RWPE1 (cell line): ENCODE data around the gene IFNA13.
"Not testable (repeated sequence)": the region's sequence is repeated elsewhere in the genome, so short reads cannot be mapped to it uniquely, and the experiment has no call there.

Experiments
- CTCF ChIA-PET: fragments of 350-600 bp; sonication (Branson Sonifier 250); formaldehyde crosslinking; extraction: SDS; loops from one replicate; lab custom pipeline; 2021; lab: Yijun Ruan, JAX
- POLR2A ChIA-PET: fragments of 400-600 bp; formaldehyde crosslinking; extraction: SDS; loops from one replicate; lab custom pipeline; 2020; ENCODE audit warnings: antibody characterized with exemption; ENCODE audit not compliant: low non-redundant PET; lab: Yijun Ruan, JAX
- DNase-seq: peaks from one replicate; pipeline ENCODE4 v3.0.0; 2012; ENCODE audit warnings: low spot score
- H3K27ac ChIP-seq: fragments of 450-650 bp; 2 replicates; pipeline ENCODE4 v1.5.1; 2017
- TF ChIP-seq, protein P1 (sequence below): fragments of 450-650 bp; conservative IDR thresholded peaks from 2 replicates; pipeline ENCODE4 v1.5.1; 2017; ENCODE audit warnings: low read depth, mild to moderate bottlenecking

IFNA13 gene

DNA sequence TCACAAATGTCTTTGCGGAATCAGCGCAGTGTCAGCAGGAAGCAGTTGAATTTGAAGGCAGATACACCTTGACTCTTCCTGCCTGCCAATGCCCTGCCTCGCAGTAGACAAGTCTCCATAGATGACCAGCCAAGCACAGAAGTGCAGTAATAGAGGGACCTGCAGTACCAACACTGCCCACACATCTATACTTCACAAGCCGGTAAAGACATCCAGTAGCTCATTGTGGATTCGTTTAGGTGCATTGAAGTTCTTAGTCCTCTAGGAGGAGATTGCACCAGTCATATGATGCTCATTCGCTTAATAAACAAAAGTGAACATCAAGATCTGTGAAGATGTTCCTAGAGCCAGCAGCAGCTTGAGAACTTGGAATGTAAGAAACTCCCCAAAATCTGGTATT lies 24.4 kb upstream of the IFNA13 start:
- TF ChIP-seq, protein P1, sequence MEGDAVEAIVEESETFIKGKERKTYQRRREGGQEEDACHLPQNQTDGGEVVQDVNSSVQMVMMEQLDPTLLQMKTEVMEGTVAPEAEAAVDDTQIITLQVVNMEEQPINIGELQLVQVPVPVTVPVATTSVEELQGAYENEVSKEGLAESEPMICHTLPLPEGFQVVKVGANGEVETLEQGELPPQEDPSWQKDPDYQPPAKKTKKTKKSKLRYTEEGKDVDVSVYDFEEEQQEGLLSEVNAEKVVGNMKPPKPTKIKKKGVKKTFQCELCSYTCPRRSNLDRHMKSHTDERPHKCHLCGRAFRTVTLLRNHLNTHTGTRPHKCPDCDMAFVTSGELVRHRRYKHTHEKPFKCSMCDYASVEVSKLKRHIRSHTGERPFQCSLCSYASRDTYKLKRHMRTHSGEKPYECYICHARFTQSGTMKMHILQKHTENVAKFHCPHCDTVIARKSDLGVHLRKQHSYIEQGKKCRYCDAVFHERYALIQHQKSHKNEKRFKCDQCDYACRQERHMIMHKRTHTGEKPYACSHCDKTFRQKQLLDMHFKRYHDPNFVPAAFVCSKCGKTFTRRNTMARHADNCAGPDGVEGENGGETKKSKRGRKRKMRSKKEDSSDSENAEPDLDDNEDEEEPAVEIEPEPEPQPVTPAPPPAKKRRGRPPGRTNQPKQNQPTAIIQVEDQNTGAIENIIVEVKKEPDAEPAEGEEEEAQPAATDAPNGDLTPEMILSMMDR: no peak
- ChIA-PET CTCF (interaction anchor here (0.6 kb wide), 1 partner anchor 13 kb away, joined by 4 read pairs; no protein-coding TSS in a partner anchor), POLR2A (no interaction called here)
- no peak overlapping the region for H3K27ac ChIP-seq
- no peak for DNase-seq

DNA sequence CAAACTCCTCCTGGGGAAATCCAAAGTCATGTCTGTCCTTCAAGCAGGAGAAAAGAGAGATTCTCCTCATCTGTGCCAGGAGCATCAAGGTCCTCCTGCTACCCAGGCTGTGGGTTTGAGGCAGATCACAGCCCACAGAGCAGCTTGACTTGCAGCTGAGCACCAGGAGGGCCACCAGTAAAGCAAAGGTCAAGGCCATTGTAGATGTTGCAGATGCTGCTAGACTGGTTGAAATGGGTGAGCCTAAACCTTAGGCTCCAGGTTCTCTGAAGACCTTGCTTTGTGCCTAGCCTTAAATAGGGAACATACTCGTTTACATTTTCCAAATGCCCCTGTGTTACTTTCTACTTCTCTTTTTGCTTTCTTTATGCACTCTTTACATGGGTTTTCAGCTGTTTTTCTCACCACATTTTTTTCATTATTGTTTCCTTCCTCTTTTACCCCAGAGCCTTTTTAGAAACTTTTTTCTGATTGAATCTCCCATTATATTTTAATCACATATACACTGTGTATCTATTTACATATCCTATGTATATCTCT lies 17.3 kb upstream of the IFNA13 start, which contains the start of gene IFNA2:
Gene IFNA2 (minus strand): TSS at position 268 of the 540 bp plus-strand sequence. CDS start 69 bp downstream, at position 199.
- no peak for DNase-seq
- ChIA-PET POLR2A (no interaction called here), CTCF (interaction anchor here (1.5 kb wide), 1 partner anchor 11 kb away, joined by 4 read pairs; no protein-coding TSS in a partner anchor)
- H3K27ac ChIP-seq: no peak within 1 kb of the TSS
- TF ChIP-seq, protein P1: no peak

DNA sequence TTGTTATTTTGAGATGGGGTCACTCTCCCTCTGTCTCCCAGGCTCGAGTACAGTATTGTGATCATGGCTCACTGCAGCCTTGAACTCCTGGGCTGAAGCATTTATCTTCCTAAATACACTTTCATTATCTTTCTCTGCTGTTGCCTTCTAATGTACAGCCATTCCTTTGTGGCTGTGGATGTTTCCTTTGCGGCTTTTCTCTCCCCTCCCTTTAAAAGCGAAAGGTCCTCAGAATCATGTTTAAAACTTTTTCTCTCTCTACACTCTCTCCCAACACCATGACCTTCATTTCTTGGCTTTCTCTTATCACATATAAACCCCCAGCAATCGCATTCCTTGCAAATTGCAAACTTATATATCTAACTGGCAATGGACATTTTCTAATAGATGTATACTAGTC lies 15.8 kb upstream of the IFNA13 start:
- POLR2A ChIA-PET: no interaction called here
- no peak for DNase-seq
- CTCF ChIA-PET: no interaction called here
- TF ChIP-seq, protein P1: no peak
- no peak overlapping the region for H3K27ac ChIP-seq

DNA sequence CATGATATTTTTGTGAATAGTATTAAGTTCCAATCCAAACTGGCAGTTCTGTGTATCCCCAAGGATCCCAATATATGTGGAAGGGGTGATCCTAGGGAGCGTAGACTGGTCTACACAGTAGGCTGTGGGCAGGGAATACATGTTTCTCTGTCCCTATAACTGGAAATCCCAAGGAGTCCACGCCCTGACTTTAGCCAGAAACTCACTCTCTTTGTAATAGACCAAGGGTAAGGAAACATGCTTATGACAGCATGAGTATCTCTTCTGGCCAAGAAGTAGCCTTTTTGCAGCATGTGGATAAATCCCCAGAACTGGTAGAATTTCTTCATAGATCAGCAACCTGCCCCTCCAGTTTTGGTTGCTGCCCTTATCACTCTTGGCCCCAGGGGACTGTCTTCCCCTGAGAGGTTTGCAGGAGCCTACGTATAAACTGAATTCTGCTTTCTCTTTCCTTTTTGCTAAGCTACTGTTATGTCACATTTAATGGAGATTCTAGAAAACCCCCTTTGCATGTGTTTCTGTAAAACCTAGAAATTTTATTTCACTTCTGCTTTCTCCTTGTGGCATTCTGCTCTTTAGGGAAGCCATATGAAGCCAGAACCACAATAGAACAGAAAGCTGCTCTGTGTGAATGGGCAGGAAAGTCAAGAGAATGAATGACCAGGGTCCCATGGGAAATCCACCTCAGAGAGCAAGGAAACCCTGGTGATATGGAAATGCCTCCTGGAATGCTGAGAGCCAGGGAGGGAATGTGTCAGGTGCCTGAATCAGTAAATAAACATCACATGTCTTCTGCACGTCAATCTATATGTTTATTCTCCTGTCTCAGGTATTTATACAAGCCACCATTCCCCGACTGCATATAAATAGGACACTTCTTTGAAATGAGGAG lies 13.8 kb upstream of the IFNA13 start:
- H3K27ac ChIP-seq: no peak overlapping the region
- no peak for DNase-seq
- ChIA-PET CTCF (no interaction called here), POLR2A (no interaction called here)
- TF ChIP-seq, protein P1: no peak

DNA sequence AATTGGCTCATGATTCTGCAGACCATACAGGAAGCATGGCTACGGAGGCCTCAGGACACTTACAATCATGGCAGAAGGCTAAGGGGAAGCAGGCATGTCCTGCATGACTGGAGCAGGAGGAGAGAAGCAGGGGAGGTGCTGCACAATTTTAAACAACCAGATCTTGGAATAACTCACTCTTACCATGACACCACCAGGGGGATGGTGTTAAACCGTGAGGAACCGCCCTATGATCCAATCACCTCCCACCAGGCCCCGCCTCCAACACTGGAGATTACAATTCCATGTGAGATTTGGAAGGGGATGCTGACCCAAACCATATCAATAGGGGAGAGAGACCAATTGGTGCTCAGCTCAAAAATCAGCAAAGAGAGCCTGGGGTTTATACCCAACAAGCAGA lies 3.6 kb upstream of the IFNA13 start:
- DNase-seq, H3K27ac ChIP-seq, CTCF ChIA-PET, POLR2A ChIA-PET: not testable (repeated sequence)

DNA sequence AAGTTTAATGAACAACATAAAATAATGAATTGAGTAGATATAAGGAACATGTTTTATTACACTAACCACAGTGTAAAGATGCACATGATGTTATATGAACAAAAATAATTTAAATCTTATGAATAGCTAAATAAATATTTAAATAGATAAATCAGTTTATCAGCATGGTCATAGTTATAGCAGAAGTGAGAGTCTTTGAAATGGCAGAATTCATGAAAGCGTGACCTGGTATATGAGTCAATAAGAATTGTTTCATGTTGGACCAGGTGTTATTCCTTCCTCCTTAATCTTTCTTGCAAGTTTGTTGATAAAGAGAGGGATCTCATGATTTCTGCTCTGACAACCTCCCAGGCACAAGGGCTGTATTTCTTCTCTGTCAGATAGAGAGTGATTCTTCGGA lies 688 bp downstream of the IFNA13 start:
- DNase-seq, CTCF ChIA-PET, POLR2A ChIA-PET, H3K27ac ChIP-seq: not testable (repeated sequence)

DNA sequence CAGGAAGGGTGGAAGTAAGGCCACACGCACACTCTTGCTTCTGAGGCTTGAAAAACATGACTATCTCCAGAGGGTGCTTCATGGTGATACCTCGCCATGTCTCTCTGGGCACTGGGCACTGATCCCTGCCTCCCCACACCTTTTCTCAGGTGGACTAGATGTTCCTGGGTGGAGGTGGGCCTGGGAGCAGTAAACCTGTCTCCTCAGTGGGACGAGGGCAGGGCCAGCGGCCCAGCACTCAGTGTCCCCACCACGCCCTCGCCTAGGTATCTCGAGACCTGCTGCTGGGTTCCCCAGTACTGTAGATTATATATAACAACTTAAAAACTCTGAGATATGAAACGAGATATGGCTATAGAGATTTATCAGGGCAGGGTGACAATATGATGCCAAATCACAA lies 5.6 kb downstream of the IFNA13 start:
- CTCF ChIA-PET: no interaction called here
- TF ChIP-seq, protein P1: no peak
- H3K27ac ChIP-seq: no peak overlapping the region
- POLR2A ChIA-PET: no interaction called here
- DNase-seq: no peak
